Fibroblast of lung (primary cell): ENCODE measurements around the gene SSH2. TPM values are rescaled to one million over a fixed set of nuclear protein-coding genes. Genes with fewer than 3 reads are reported as not detected.

Experiments used
- DNase-seq, 2 donors: peaks; one replicate each; pipeline versions ENCODE4 v3.0.0 to v3.0.0-alpha.2; 2010; ENCODE audit warnings: low read depth in 2 of 2
- H2AFZ ChIP-seq: 2 replicates; pipeline ENCODE4 v1.5.1; 2012; ENCODE audit warnings: low read length, control low read depth, inconsistent platforms
- H3K27ac ChIP-seq: 2 replicates; pipeline ENCODE4 v1.5.1; 2011; ENCODE audit warnings: low read length, control low read depth; ENCODE audit not compliant: insufficient read depth
- H3K27me3 ChIP-seq: 2 replicates; pipeline ENCODE4 v1.5.1; 2011; ENCODE audit warnings: mild to moderate bottlenecking, low read length; ENCODE audit not compliant: control insufficient read depth, insufficient read depth
- H3K36me3 ChIP-seq: 2 replicates; pipeline ENCODE4 v1.5.1; 2011; ENCODE audit warnings: low read length; ENCODE audit not compliant: control insufficient read depth, insufficient read depth
- H3K4me1 ChIP-seq: 2 replicates; pipeline ENCODE4 v1.5.1; 2011; ENCODE audit warnings: low read length; ENCODE audit not compliant: control insufficient read depth, insufficient read depth; ENCODE audit errors: extremely low read depth
- H3K4me2 ChIP-seq: 2 replicates; pipeline ENCODE4 v1.5.1; 2011; ENCODE audit warnings: low read length, control low read depth; ENCODE audit not compliant: insufficient read depth; ENCODE audit errors: extremely low read depth
- H3K4me3 ChIP-seq, 4 experiments: fragments of 200-600 bp in 1 of 4; sonication (generic) in 1 of 4; replicated peaks in 1 of 4; 2 replicates each; pipeline ENCODE4 v1.5.1; 2011 to 2016; ENCODE audit warnings: low read length in 4 of 4, low read depth in 3 of 4, mild to moderate bottlenecking in 3 of 4, control low read depth in 2 of 4, inconsistent platforms in 1 of 4, mixed read lengths in 1 of 4; ENCODE audit not compliant: insufficient read depth in 1 of 4; ENCODE audit errors: control extremely low read depth in 1 of 4
- H3K79me2 ChIP-seq: 2 replicates; pipeline ENCODE4 v1.5.1; 2012; ENCODE audit warnings: mild to moderate bottlenecking, low read length, inconsistent platforms; ENCODE audit not compliant: control insufficient read depth, insufficient read depth
- H3K9ac ChIP-seq: 2 replicates; pipeline ENCODE4 v1.5.1; 2011; ENCODE audit warnings: mild to moderate bottlenecking, low read length, control low read depth; ENCODE audit not compliant: insufficient read depth
- H3K9me3 ChIP-seq: 2 replicates; pipeline ENCODE4 v1.5.1; 2012; ENCODE audit warnings: low read depth, low read length; ENCODE audit not compliant: control insufficient read depth, insufficient read depth
- H4K20me1 ChIP-seq: 2 replicates; pipeline ENCODE4 v1.5.1; 2011; ENCODE audit warnings: low read length; ENCODE audit not compliant: control insufficient read depth, insufficient read depth; ENCODE audit errors: extremely low read depth
- EZH2 ChIP-seq: IDR thresholded peaks from 2 replicates; pipeline ENCODE4 v1.5.1; 2012; ENCODE audit warnings: low read length, control low read depth, mild to moderate bottlenecking; ENCODE audit errors: missing control alignments
- polyA plus RNA-seq, 2 donors: library from polyadenylated mRNA; depleted of rRNA in 1 of 2; stranded (reverse) in 1 of 2; unstranded in 1 of 2; fragments of >200 nt; gene quantifications; 2 replicates each; pipeline ENCODE4 v1.2.1, GENCODE V29; 2011 to 2012; ENCODE audit warnings: missing spikeins in 1 of 2
- total RNA-seq: library from RNA; depleted of rRNA; stranded (reverse); fragments of >200 nt; gene quantifications from 2 replicates; pipeline ENCODE4 v1.2.1, GENCODE V29; 2014
- TF ChIP-seq, protein P1 (sequence below), 2 donors: IDR thresholded peaks in 1 of 2; conservative IDR thresholded peaks in 1 of 2; 1 replicate in 1 of 2; 2 replicates in 1 of 2; pipeline ENCODE4 v1.5.1; 2011 to 2012; ENCODE audit warnings: low read length in 2 of 2, control low read depth in 1 of 2, inconsistent platforms in 1 of 2, low read depth in 1 of 2, mild to moderate bottlenecking in 1 of 2

SSH2 gene
- total and polyA plus RNA-seq, 2 donors (not counting 1 experiment from before 2014, with no cell fraction given): 21.0 to 30.2 TPM

DNA sequence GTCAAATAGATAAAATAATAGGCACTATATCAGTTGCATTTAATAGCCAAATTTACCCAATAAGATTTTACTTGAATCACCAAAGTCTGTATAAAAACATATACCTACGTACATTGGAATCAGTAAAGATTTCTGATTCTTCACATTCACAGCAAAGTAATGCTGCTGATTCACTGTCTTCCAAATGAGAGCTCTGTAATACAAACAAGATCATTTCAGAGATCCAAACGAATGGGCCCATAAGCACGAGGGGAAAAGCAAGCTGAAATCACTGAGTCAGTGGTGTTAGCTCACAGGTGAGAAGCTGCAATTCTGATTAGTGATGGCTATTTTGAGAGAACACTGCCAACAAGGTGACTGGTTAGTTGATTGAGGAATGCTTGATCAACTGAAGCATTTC lies 81.3 kb downstream of the SSH2 start:
- Histone ChIP-seq H3K4me1 (peaks cover 5% of the 10 kb centered on the region), H3K36me3 (no peaks in the 10 kb centered on the region), H3K9me3 (no peaks in the 10 kb centered on the region), H3K4me3 (no peak overlapping the region), H3K4me2 (no peak overlapping the region), H3K27me3 (no peaks in the 10 kb centered on the region), H3K79me2 (no peaks in the 10 kb centered on the region), H3K9ac (no peak overlapping the region), H4K20me1 (no peaks in the 10 kb centered on the region), H2AFZ (no peak overlapping the region), H3K27ac (no peak overlapping the region)
- DNase-seq: peak in 1 of 2 donors; percentile 60
- TF ChIP-seq, protein P1, sequence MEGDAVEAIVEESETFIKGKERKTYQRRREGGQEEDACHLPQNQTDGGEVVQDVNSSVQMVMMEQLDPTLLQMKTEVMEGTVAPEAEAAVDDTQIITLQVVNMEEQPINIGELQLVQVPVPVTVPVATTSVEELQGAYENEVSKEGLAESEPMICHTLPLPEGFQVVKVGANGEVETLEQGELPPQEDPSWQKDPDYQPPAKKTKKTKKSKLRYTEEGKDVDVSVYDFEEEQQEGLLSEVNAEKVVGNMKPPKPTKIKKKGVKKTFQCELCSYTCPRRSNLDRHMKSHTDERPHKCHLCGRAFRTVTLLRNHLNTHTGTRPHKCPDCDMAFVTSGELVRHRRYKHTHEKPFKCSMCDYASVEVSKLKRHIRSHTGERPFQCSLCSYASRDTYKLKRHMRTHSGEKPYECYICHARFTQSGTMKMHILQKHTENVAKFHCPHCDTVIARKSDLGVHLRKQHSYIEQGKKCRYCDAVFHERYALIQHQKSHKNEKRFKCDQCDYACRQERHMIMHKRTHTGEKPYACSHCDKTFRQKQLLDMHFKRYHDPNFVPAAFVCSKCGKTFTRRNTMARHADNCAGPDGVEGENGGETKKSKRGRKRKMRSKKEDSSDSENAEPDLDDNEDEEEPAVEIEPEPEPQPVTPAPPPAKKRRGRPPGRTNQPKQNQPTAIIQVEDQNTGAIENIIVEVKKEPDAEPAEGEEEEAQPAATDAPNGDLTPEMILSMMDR (conservative IDR thresholded peaks at IDR 0.05 in 1 of 2, IDR thresholded peaks at IDR 0.05 in 1 of 2; ENCODE audit: low read depth in 1 of 2, low read length in 2 of 2): no peak
- no peak for TF ChIP-seq EZH2

DNA sequence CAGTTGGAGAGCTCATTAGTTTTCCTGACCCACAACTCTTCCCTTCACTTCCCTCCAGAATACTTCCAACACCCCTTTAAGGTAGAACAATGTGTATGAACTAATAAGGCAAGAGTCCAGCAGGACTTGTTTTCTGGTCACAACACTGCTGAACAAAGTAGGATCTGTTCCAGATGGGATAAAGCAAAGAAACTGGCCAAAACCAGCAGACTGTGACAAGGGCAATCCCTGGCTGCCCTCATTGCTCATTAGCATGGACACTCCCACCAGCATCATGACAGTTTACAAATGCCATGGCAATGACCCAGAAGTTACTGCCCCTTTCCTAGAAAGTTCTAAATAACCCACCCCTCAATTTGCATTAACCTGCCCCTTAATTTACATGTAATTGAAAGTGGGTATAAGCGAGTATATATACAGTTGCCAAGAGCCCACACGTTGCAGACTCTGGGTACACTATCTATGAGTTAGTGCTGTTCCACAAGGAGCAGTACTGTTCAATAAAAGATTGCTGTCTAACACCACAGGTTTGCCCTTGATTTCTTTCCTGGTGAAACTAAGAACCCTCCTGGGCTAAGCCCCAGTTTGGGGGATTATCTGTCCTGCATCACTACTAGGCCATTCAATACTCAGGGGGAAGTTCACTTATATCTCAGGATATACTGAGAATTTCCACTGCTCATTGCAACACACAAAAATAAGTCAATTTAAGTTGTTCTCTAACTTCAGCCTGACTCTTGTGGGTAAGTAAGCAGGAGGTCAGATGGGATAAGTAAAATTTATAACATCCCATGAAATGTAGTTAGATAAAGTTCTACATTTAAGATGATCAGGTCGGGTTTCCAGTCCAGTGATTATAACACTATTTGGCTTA lies 82.3 kb downstream of the SSH2 start:
- Histone ChIP-seq H3K27ac (no peak overlapping the region), H2AFZ (no peak overlapping the region), H3K4me1 (peaks cover 5% of the 10 kb centered on the region), H3K79me2 (no peaks in the 10 kb centered on the region), H3K9ac (no peak overlapping the region), H3K36me3 (no peaks in the 10 kb centered on the region), H3K4me2 (no peak overlapping the region), H3K4me3 (no peak overlapping the region), H4K20me1 (no peaks in the 10 kb centered on the region), H3K27me3 (no peaks in the 10 kb centered on the region), H3K9me3 (no peaks in the 10 kb centered on the region)
- DNase-seq: peak in 1 of 2 donors; percentile 11
- TF ChIP-seq EZH2: no peak
- TF ChIP-seq, protein P1 (conservative IDR thresholded peaks at IDR 0.05 in 1 of 2, IDR thresholded peaks at IDR 0.05 in 1 of 2; ENCODE audit: low read depth in 1 of 2, low read length in 2 of 2): no peak

DNA sequence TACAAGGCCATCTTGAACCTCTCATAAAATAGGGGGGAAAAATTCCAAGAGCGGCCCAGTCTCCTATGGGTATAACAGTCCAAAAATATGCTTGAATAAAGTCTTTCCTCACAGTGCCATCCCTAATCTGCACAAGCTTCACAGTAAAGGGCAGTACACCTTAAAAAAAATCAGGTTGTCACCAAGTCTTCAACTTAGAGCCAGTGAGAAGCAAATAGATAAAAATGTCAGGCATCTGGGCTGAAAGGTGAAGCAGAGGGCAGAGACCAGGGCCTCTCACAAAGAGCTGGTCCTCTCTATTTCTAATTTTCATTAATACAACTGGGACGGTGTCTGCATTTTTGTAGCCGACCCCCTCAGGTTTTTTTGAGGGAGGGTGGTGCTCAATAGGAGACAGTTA lies 82.9 kb downstream of the SSH2 start:
- no peak overlapping the region for H3K9ac ChIP-seq
- TF ChIP-seq EZH2: no peak
- TF ChIP-seq, protein P1 (conservative IDR thresholded peaks at IDR 0.05 in 1 of 2, IDR thresholded peaks at IDR 0.05 in 1 of 2; ENCODE audit: low read depth in 1 of 2, low read length in 2 of 2): no peak
- H3K4me3 ChIP-seq: no peak overlapping the region
- H3K79me2 ChIP-seq: no peaks in the 10 kb centered on the region
- H3K4me1 ChIP-seq: peaks cover 5% of the 10 kb centered on the region
- H3K27me3 ChIP-seq: no peaks in the 10 kb centered on the region
- no peak for DNase-seq
- no peak overlapping the region for H3K4me2 ChIP-seq
- no peak overlapping the region for H2AFZ ChIP-seq
- H4K20me1 ChIP-seq: no peaks in the 10 kb centered on the region
- no peak overlapping the region for H3K27ac ChIP-seq
- H3K9me3 ChIP-seq: no peaks in the 10 kb centered on the region
- H3K36me3 ChIP-seq: no peaks in the 10 kb centered on the region
